GM19239 (cell line): Measurements from ENCODE around the gene SYNGR1.
"Not testable (repeated sequence)": the region's sequence is repeated elsewhere in the genome, so short reads cannot be mapped to it uniquely, and the experiment has no call there.

Experiments
- DNase-seq: peaks from one replicate; pipeline ENCODE4 v3.0.0; 2011; ENCODE audit warnings: low spot score; ENCODE audit not compliant: insufficient read length
- FAIRE-seq: peaks from 2 replicates; lab custom pipeline; 2011; peaks lifted over from hg19 to GRCh38; lab: Jason Lieb, UNC

Gene SYNGR1

GRCh38 chr22:39349506-39349966, 255 bp upstream of the SYNGR1 start:
- DNase-seq = peak; percentile 65
- FAIRE-seq = no peak

GRCh38 chr22:39350757-39351688, 1.2 kb downstream of the SYNGR1 start:
- DNase-seq (no peak), FAIRE-seq (no peak)

- DNase-seq (no peak), FAIRE-seq (peak; percentile 31)
Observed at GRCh38 chr22:39351689-39352214, 2.0 kb downstream of the SYNGR1 start.

- FAIRE-seq = no peak
- DNase-seq = no peak
Observed at GRCh38 chr22:39352306-39352891, 2.6 kb downstream of the SYNGR1 start.

GRCh38 chr22:39353346-39353745, 3.6 kb downstream of the SYNGR1 start:
- FAIRE-seq (no peak), DNase-seq (no peak)

- no peak for DNase-seq
- FAIRE-seq = no peak
Observed at GRCh38 chr22:39355080-39355479, 5.3 kb downstream of the SYNGR1 start.

- not testable (repeated sequence) for FAIRE-seq, DNase-seq
Observed at GRCh38 chr22:39355805-39356204, 6.0 kb downstream of the SYNGR1 start.

- DNase-seq (no peak), FAIRE-seq (no peak)
Observed at GRCh38 chr22:39356464-39356863, 6.7 kb downstream of the SYNGR1 start.

GRCh38 chr22:39357110-39358108, 7.6 kb downstream of the SYNGR1 start:
- not testable (repeated sequence) for FAIRE-seq, DNase-seq

- not testable (repeated sequence) for DNase-seq, FAIRE-seq
Observed at GRCh38 chr22:39358197-39358596, 8.4 kb downstream of the SYNGR1 start.

GRCh38 chr22:39359659-39360195, 9.9 kb downstream of the SYNGR1 start:
- DNase-seq (no peak), FAIRE-seq (no peak)

GRCh38 chr22:39360242-39360641, 10.5 kb downstream of the SYNGR1 start:
- DNase-seq (no peak), FAIRE-seq (no peak)

GRCh38 chr22:39360674-39361413, 11.1 kb downstream of the SYNGR1 start:
- DNase-seq = no peak
- no peak for FAIRE-seq

- FAIRE-seq = no peak
Observed at GRCh38 chr22:39361496-39361895, 11.7 kb downstream of the SYNGR1 start.

GRCh38 chr22:39362271-39362670, 12.5 kb downstream of the SYNGR1 start:
- no peak for DNase-seq
- FAIRE-seq = no peak

More at GRCh38 chr22:39361496-39361895, 11.7 kb downstream of the SYNGR1 start:
- no peak for DNase-seq

GRCh38 chr22:39362932-39363331, 13.1 kb downstream of the SYNGR1 start:
- no peak for DNase-seq

GRCh38 chr22:39363751-39364515, 14.1 kb downstream of the SYNGR1 start:
- FAIRE-seq (no peak), DNase-seq (no peak)

More at GRCh38 chr22:39362932-39363331, 13.1 kb downstream of the SYNGR1 start:
- no peak for FAIRE-seq
